Measurements from ENCODE around the gene UFD1. TPM values are rescaled to one million over a fixed set of nuclear protein-coding genes. Genes with fewer than 3 reads are reported as not detected.

Gene UFD1
- total RNA-seq, 1 donor from 2014 or later, result 48.0 TPM

DNA sequence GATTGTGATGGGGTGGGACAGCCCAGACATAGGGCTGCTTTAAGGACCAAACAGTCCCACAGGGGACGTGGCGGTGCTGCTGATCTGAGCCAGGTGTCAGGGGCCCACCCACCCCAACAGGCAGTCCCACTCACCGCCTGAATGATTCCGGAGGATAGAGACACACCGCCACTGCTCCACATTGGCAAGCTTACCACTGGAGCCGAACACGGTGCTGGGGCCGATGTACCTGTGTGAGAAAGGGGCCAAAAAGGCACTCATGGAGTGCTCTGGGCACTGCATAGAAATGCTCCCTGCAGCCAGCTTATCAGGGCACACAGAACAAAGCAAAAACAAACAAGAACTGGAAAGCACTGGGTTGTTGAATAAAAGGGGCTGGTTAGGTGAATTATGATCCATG is 73.3 kb downstream of the UFD1 start:
- Mint-ChIP-seq H3K27me3 (ENCODE audit: unreplicated experiment) (no peaks in the 10 kb centered on the region), H3K36me3 (ENCODE audit: unreplicated experiment) (no peaks in the 10 kb centered on the region), H3K9me3 (ENCODE audit: unreplicated experiment) (no peaks in the 10 kb centered on the region), H3K4me1 (ENCODE audit: low read depth, unreplicated experiment) (peaks cover 6% of the 10 kb centered on the region), H3K4me3 (ENCODE audit: unreplicated experiment) (no peak overlapping the region), H3K27ac (ENCODE audit: unreplicated experiment) (no peak overlapping the region)
- no peak for TF ChIP-seq CTCF (IDR thresholded peaks at IDR 0.05; ENCODE audit: partially characterized antibody, unreplicated experiment)
- DNase-seq, result no peak

GRCh38 chr22:19405133-19405532 is 73.9 kb downstream of the UFD1 start:
- peaks cover 6% of the 10 kb centered on the region for H3K4me1 Mint-ChIP-seq (ENCODE audit: low read depth, unreplicated experiment)
- no peaks in the 10 kb centered on the region for H3K9me3 Mint-ChIP-seq (ENCODE audit: unreplicated experiment)
- H3K27me3 Mint-ChIP-seq (ENCODE audit: unreplicated experiment), result no peaks in the 10 kb centered on the region
- no peak for TF ChIP-seq CTCF (IDR thresholded peaks at IDR 0.05; ENCODE audit: partially characterized antibody, unreplicated experiment)
- no peak overlapping the region for H3K27ac Mint-ChIP-seq (ENCODE audit: unreplicated experiment)
- H3K4me3 Mint-ChIP-seq (ENCODE audit: unreplicated experiment), result no peak overlapping the region
- DNase-seq, result no peak
- H3K36me3 Mint-ChIP-seq (ENCODE audit: unreplicated experiment), result no peaks in the 10 kb centered on the region

DNA sequence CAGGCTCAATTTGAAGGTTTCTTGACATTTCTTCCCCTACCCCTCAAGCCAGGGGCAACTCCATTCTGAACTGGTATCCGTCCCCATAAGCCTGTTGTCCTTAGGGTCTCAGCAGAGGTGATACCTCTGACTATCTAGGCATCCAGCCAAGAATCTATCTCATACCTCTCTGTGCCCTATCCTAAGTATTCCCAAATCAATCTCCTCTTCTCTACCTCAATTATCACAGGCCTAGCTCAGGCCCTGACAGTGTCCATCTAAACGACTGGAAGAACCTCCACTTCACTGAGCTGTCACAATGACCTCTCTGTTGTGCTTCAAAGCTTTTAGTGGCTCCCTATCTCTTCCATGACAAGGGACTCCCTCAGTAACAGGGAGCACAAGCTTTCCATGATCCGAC is 74.3 kb downstream of the UFD1 start:
- Mint-ChIP-seq H3K27me3 (ENCODE audit: unreplicated experiment) (no peaks in the 10 kb centered on the region), H3K4me1 (ENCODE audit: low read depth, unreplicated experiment) (peaks cover 6% of the 10 kb centered on the region), H3K27ac (ENCODE audit: unreplicated experiment) (no peak overlapping the region), H3K9me3 (ENCODE audit: unreplicated experiment) (no peaks in the 10 kb centered on the region), H3K36me3 (ENCODE audit: unreplicated experiment) (no peaks in the 10 kb centered on the region), H3K4me3 (ENCODE audit: unreplicated experiment) (no peak overlapping the region)
- no peak for TF ChIP-seq CTCF (IDR thresholded peaks at IDR 0.05; ENCODE audit: partially characterized antibody, unreplicated experiment)
- no peak for DNase-seq

DNA sequence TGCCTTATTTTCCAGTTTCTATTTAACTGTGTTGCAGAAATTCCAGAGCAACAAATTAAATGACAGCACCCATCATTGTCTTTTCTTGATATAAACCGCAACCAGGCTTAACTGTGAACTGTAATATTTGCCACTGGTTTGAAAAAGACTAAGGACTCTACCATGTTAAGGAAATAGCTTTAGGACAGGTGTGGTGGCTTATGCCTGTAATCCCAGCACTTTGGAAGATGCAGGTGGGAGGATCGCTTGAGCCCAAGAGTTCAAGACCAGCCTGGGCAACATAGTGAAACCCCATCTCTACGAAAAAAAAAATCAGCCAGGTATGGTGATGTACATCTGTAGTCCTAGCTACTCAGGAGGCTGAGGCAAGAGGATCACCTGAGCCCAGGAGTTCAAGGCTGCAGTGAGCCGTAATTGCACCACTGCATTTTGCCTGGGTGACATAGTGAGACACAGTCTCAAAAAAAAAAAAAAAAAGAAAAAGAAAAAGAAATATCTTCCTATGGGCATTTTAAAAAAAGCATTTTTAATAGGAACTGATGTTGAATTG is 76.3 kb downstream of the UFD1 start:
- no peak for TF ChIP-seq CTCF (IDR thresholded peaks at IDR 0.05; ENCODE audit: partially characterized antibody, unreplicated experiment)
- H3K4me3 Mint-ChIP-seq (ENCODE audit: unreplicated experiment), result no peak overlapping the region

DNA sequence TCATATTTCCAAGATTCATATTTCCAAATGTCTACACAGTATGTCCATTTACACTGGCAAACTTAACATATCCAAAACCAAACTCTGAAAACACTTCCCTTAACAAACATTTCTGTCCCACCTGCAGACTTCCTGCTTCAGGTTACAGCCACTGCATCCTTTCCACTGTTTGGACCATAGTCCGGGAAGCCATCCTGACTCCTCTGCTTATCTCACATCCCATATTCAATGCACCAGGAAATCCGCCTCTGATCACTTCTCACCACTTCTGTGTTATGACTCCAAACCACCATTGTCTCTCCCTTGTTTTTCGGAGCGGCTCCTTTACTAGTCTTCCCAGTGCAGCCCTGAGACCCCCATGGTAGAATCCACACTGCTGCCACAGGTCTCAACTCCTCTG is 77.5 kb downstream of the UFD1 start:
- TF ChIP-seq CTCF (IDR thresholded peaks at IDR 0.05; ENCODE audit: partially characterized antibody, unreplicated experiment), result no peak
- H3K4me3 Mint-ChIP-seq (ENCODE audit: unreplicated experiment), result no peak overlapping the region
- no peaks in the 10 kb centered on the region for H3K36me3 Mint-ChIP-seq (ENCODE audit: unreplicated experiment)
- no peak for DNase-seq
- H3K9me3 Mint-ChIP-seq (ENCODE audit: unreplicated experiment), result no peaks in the 10 kb centered on the region
- peaks cover 9% of the 10 kb centered on the region for H3K4me1 Mint-ChIP-seq (ENCODE audit: low read depth, unreplicated experiment)
- no peaks in the 10 kb centered on the region for H3K27me3 Mint-ChIP-seq (ENCODE audit: unreplicated experiment)
- H3K27ac Mint-ChIP-seq (ENCODE audit: unreplicated experiment), result no peak overlapping the region

More for the DNA sequence above, 76.3 kb downstream of the UFD1 start:
- Mint-ChIP-seq H3K9me3 (ENCODE audit: unreplicated experiment) (no peaks in the 10 kb centered on the region), H3K27ac (ENCODE audit: unreplicated experiment) (no peak overlapping the region), H3K27me3 (ENCODE audit: unreplicated experiment) (no peaks in the 10 kb centered on the region), H3K36me3 (ENCODE audit: unreplicated experiment) (no peaks in the 10 kb centered on the region), H3K4me1 (ENCODE audit: low read depth, unreplicated experiment) (peaks cover 9% of the 10 kb centered on the region)
- no peak for DNase-seq

Measured in glutamatergic neuron (in vitro differentiated cells).